Superior temporal gyrus (tissue), 1 donor: ENCODE measurements around the gene ADAT3.
"Not testable (repeated sequence)": the region's sequence is repeated elsewhere in the genome, so short reads cannot be mapped to it uniquely, and the experiment has no call there.

ENCODE experiments used
- DNase-seq: peaks from one replicate; pipeline ENCODE4 v3.0.0-alpha.2; 2016; ENCODE audit errors: extremely low spot score

Gene ADAT3

DNA sequence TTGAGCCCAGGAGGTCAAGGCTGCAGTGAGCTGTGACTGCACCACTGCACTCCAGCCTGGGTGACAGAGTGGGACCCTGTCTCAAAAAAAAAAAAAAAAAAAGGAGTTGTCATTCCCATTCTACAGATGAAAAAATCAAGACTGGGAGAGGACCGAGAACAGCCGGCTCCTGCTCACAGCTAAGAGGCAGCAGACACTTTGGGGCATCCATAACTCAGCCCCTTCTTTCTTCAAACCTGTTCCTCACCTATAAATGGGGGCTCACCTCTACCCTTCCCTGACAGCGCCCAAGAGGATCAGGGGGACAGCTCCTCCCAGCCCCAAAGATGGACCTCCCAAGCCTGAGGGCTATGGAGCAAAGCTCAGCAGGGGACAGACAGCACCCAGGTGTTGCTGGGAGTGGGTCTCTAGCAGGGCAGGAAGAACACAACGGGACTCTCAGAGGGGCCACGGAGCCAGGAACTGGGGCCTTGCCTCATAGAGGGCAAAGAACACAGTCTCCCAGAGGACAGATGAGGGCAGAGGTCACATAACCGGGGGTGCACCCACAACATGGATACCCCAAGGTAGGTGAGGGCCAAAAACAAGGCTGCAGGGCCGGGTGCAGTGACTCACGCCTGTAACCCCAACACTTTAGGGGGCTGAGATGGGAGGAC, 38.4 kb upstream of the ADAT3 start:
- DNase-seq: no peak

DNA sequence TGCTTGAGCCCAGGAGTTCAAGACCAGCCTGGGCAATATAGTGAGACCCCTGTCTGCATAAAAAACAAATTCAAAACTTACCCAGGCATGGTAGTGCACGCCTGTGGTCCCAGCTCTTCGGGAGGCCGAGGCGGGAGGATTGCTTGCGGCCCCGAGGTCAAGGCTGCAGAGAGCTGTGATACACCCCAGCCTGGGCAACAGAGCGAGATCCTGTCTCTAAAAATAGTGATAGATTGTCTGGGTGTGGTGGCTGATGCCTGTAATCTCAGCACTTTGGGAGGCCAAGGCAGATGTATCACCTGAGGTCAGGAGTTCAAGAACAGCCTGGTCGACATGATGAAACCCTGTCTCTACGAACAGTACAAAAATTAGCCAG, 37.9 kb upstream of the ADAT3 start:
- DNase-seq: no peak

DNA sequence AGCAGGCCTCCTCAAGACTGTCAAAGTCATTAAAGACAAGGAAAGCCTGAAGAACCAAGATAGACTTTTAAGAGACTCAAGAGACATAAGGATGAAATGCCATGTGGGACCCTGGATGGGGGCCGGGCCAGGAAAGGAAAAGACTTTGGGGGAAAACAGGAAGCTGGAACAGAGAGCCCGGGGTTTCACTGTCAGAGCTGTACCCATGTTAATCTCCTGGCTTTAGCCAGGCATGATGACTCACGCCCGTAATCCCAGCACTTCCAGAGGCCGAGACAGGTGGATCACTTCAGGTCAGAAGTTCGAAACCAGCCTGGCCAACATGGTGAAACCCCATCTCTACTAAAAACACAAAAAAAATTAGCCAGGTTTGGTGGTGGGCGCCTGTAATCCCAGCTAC, 36.2 kb upstream of the ADAT3 start:
- no peak for DNase-seq

DNA sequence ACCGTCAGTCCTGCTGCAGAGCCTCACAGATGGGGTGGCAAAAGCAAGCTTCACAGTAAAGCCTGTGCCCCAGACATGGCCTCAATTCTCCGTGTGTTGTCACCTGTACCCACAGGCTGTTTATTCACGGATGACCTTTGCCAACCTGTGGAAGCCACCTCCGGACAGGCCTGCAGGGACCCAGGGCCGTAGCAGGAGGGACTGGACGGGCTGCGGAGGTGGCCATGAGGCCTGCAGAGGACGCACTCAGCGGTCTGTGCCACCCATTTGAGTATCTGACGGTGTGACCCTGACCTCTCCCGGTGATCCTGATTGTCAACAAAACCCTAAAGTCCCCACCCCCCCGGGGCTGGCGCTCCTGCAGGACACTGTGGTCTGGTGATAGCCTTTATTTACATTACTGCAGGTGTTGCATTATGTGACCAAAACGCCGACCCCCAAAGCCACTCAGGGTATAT, 34.0 kb upstream of the ADAT3 start:
- no peak for DNase-seq

DNA sequence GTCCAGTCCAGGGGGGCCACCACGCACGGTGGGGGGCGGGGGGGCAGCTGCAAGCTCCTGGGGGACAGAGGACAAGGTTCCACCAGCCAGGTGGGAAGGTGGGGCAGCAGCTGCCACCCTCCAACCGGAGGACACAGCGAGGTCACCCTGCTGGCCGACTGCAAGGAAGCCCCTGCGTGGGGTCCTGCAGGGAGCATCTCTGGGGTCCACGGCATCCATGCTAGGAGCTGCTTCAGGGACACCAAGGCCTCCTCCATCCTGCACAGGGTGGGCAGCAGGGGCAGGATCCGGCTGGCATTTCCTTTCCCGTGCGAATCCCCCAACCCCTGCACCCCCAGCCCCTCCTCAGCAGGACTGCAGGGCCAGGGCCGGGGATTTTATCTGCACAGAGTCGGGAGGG, 33.6 kb upstream of the ADAT3 start:
- DNase-seq: no peak

DNA sequence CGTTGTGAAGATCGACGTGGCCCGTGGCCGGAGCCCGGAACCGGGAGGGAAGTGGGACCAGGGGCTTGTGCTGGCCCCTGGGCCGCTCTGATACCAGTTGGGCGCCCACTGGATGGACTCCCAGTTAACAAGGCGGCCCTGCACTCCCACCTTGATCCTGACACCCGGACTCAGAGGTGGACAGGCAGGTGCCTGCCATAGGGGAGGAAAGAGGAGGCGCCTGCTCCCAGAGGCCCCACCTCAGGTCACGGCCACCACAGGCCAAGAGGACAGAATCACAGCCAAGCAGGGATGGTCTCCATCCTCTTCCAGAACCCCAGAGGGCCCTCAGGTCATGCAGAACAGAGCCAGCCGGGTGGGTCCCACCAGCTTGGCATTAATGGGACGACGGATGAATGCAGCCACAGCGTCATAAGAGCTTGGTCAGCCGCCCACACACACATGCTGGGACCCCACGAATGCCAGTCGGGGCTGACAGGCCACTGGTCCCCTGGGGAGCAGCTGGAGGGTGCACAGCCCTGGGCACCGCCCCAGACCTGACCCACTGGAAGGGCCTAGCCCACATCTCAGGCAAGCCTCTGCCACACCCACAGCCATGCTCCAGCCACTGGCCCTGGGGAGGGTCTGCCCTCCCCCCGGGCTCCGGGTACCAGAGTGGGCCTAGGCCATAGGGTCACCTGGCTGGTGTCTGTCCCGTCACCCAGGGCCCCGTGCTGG, 32.2 kb upstream of the ADAT3 start:
- no peak for DNase-seq

DNA sequence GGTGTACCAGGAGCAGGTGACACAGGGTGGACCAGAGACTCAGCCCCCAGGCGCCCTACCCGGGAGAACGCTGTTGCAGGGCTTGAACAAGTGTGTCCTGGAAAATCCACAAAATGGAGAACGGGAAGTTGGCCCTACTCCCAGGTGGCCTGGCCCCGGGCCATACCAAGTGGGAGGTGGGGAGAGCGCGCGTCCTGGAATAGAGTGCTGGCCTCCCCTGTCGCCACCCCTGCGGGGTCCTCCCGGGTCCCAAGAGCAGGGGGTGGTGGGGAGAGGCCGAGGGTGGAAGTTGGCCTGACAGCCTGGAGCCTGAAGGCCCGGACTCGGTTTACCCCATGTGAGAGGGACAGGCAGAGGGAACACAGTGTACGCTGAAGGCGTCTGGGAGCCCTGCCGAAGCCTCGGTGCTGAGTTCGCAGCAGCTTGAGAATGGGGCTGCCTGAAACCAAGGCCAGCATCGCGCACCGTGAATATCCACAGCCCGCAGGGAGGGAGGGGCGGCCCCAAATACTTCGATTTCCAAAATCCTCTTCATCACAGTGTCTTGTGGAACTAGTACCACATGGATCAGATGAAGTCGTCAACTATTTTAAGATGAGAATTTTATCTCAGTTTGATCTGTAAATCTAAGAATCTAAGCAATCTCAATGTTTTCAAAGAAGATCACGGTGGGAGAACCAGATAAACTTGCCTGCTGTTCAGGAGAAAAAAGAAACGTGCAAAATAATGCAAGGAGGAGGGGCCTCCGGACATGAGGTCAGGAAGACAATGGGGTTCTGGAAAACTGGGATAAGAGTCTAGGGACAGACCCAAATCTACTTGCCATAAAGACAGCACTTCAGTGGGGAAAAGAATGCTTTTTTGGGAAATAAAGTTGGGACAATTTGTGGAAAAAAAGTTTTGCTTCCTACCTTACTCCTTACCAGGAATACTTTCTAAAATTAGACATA, 31.4 kb upstream of the ADAT3 start:
- no peak for DNase-seq

DNA sequence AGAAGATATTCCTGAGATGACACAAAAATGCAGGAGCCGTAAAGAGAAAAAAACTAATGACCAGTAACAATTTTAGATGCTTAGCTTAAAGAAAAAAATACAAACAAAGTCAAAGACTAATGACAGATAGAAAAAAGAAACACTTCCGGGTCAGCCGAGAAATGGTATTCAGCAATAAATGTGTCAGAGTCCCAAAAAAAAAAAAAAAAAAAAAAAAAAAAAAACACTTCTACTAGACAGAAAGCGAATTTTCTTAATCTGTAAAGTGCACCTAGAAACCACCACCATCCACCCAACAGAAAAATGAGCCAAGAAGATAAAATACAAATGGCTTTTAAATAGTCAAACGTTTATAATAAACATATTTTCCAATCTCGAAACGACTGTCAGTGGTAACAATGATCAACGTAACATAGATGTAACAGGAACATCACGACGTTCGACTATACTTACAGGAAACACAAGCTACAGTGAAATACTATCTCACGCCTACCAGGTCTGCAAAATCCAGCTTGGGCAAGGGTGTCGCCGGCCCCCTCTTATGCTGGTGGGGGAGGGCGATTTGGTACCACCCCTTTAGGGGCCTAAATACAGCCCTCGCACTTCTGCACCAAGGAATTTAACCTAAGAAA, 30.5 kb upstream of the ADAT3 start:
- no peak for DNase-seq

DNA sequence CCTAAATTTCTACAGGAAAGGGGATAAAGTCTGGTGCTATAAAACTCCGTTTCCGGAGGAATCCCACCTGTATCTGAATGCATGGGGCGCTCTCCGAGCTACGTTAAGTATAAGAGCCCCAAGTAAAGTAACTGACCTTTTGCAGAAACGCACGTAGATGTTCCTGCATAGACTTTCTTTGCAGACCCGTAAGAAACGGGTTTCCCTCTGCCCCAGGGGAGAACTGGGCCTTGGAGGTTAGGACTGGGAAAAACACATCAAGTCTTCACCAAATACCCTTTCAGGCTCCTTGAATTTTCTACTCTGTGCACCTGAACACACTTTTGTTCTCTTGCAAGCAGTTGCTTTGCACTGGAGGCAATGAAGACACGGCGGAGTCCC, 29.9 kb upstream of the ADAT3 start:
- DNase-seq: peak; percentile 47

DNA sequence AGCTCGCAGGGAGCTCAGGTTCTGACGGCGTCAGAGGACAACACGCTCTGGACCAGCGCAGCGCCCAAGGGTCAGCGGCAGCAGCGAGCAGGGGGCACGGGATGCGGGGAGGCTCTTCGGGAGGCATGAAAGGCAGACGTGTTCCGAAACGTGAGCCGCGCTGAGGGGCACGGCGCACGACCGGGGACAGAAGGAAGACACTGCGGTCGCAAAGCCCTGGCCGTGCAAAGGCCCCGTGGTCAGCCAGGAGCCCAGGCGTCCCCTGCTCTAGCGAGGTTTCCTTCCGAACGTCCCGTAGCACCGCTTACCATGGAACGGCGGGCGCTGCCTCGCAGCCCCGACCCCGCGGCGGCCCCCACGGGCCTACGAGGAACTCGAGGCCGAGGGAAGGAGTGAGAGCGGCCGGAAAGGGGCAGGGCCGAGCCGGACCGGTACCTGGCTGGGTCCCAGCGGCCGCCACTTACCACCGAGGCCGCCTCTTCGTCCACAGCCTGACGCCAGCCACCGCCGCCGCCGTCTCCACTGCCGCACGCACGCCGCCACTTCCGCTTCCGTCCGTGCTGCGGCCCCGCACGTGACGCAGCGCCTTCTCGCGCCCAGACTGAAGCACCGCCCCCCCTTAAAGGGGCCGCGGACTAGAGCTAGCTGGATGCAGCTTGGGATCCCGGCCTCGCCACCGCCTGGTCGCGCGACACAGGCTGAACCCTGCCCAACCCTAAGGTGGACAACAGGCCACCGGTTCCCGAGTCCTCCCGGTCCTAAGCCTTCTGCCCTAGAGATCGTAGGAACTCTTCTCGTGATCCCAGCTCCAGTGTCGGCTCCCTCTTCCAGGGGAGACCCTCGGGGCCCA, 29.3 kb upstream of the ADAT3 start:
- DNase-seq: peak; percentile 95

DNA sequence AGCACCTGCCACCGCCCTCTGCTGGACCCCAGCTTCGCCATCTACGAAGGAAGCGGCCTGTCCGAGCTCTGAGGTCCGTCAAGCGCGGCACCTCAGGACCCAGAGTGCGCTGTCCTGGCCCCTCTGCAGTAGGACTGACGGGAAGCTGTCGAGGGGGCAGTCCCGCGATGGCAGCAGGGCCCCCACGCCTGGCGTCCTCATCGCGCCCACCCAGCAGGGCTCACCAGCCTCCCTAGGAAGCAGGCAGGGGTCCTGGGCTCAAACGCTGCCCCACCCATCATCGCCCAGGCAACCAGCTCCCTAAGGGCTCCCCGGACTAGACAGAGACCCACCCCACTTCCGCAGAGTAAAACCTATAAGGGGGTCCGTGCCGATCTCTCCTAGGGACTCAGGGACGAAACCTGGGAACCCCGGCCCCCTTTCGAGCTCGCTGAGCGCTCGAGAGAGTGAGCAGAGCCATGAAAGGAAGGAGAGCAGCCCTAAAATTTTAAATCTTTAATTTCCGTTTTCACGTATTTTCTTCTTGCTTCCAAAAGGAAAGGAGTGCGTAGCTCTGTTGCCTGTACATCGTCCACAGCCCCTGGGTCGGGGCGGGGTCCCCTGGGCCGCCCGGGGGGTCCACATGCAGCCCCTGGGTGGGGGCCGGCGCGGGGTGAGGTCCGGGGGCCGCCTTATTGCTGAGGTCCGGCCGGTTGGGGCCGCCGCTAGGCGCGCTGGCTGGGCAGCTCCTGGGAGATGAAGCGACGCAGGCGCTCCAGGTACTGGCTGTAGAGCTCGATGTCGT, 28.5 kb upstream of the ADAT3 start:
- not testable (repeated sequence) for DNase-seq

DNA sequence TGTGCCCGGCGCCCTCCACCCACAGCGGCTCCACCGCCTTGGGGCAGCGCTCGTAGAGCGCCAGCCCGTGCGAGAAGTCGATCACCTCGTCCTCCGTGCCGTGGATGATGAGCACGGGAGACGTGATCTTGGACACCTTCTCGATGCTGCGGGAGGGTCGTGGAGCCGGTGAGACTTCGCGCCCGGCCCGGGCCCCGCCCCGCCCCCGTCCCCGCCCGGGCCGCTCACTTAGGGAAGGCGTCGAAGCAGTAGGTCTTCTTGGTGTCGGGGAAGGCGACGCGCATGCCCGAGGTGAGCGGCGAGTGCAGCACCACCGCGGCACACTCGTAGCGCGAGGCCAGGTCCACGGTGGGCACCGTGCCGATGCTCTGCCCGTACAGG, 27.9 kb upstream of the ADAT3 start:
- not testable (repeated sequence) for DNase-seq

DNA sequence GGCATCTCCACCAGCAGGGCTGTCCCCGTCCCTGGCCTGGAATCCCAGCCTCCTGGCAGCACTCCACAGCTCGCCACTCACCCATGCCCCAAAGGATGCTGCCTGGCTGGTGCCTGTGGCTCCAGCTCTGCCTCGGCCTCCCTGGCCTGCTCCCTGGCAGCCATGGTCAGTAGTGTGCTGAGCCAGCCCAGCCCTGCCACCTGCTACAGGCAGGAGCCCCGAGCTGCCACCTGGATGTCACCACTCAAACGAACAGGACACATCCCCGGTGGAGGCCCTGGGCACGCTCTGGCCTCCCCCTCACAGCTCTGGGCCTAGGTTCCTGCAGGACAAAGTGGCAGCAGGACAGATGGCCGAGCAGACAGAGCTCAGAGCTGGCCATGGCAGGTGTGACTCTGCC, 26.6 kb upstream of the ADAT3 start:
- not testable (repeated sequence) for DNase-seq

DNA sequence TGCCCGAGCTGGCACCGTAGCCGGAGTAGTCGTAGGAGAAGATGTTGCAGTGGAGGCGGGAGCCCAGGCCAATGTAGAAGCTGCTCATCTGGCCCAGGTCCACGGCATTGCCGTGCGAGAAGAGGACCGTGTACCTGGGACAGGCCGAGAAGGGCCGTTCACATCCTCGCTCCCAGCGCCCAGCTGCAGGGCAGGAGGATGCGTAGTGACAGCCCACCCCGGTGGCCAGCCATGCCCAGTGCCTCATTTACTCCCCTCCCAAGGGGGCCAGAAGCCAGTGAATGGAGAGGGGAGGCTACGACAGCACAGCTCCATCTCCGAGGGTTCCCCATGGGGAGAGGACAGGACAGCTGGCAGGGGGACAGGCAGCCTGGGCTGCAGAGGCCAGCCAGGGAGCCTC, 25.2 kb upstream of the ADAT3 start:
- DNase-seq: not testable (repeated sequence)

DNA sequence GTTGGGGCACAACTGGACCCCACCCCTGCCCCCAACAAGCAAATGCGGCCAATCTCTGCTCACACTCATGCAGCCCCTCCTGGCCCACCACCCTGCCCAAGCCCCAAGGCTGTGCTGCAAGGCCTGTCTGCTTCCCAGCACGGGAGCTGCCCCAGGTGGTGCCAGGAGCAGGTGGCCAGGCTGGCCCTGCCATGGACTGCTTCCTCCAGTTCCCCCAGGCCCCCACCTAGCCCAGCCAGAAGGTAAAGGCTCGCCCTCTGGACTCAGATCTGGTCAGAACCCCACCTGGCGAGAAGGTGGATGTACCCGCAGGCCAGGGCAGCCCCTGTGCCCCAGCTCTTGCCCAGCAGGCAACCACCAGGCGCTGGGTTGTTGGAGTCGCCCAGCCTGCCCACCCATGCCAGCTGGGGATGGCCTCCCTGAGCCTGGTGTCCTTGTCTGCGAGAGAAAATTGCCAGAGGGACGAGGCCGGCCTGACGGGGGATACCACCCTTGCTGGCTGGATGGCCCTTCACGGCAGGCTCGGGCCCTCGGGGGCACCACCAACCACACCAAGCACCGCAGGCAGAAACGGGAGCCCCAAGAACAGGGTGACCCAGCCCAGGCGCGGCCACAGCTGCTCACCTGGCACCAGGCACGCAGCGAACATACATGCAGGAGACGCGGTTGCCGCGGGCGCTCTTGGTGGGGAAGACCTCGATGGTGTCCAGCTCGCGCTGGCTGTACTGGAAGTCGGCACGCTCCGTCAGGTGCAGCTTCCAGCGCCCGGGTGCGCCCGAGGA, 24.4 kb upstream of the ADAT3 start:
- DNase-seq: no peak

DNA sequence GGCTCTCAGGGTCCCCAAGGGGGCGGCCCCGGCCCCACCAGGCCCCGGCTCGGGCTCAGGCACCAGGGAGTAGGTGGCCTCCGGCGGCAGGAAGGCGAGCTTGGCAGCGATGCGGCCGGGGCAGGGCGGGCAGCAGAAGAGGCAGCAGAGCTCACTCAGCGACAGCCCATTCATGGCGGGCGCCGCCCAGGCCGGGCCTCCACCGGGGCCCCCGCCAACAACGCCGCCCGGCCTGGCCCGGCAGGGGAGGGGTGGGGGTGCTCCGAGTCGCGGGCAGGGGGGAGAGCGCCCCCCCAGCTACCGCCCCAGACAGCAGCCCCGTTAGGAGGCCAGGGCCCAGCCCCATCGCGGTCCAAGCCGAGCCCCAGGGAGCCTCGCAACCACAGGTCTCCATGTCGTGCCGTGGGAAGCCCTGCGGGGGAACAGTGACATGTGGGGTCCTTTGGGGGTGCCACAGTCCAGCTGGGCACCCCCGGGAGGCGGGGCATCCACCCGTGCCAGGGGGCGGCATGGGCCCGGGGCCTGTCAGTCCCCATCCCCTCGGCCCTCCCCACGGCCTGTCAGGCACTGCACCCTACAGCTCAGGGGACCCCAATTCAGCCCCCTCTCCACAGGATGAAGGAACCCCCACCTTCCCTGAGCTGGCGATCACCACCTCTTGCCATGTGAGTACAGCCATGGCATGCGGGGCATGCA, 23.7 kb upstream of the ADAT3 start:
- not testable (repeated sequence) for DNase-seq

DNA sequence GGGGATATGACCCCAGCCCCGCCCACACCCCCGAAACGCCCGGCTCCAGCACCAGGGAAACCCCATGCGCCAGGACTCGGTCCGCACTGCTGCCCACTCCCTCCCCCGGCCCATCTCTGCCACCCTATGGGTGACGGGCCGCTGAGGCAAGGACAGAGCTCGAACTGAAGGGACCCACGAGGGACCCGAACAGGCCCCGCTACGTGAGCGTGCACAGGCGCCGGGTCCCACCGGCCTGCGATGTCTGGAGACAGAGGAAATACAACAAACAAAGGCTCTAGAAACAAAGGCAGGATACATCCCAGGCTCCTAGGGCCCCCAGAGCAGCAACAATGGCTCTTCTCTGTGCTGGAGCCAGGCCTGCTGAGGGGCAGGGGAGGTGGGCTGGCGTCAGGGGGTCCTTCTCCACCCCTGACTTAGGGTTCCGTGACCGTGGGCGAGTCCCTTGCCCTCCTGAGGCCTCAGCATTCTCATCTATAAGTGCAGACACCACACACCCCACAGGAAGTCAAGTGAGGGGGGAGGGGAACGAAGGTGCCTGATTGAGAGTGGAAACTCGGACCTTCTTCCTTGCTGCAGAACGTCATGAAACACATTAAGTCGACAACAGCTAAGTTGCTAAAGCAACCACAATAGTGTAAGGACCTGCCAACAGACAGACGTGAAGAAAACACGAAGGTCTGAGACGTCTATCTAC, 23.0 kb upstream of the ADAT3 start:
- peak; percentile 71 for DNase-seq
